ENCODE measurements around the gene FHIT. TPM values are rescaled to one million over a fixed set of nuclear protein-coding genes. Genes with fewer than 3 reads are reported as not detected.

Gene FHIT
- total RNA-seq, 1 experiment from 2014 or later, result 9.8 TPM

DNA sequence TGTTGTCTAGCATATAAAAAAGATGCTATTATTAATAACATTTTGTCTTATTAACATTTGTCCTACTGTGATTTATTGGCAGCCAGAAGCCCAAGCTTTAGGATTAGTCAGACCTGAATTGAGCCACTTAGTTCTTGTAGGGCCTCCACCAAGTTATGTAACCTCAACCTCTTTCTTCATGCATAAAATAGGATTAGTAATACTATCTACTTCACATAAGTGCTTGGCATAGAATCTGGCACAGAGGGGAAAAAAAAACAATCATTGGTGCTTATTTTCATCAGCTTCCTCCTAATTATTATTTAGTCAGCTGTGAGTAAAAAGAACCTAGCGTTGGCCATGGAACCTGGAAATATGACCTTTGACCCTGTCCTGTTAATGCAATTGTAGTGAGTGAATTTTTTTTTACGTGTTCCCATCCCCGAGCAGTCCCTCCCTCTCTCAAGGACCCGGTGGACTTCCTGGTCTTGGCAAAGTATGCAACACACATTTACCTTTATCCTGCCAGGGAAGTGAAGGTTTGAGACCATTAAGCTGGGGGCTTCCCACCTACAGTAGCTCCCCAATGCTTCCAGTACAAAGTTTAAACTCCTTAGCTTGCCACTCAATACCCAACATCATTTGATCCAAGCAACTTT, 136.8 kb downstream of the FHIT start:
- Histone ChIP-seq H3K4me2 (no peak overlapping the region), H3K9me3 (ENCODE audit: insufficient read depth, low read depth) (no peaks in the 10 kb centered on the region), H2AFZ (no peak overlapping the region), H4K20me1 (ENCODE audit: insufficient read depth) (no peaks in the 10 kb centered on the region), H3K4me3 (no peak overlapping the region), H3F3A (ENCODE audit: insufficient read depth, low read depth) (no peaks in the 10 kb centered on the region), H3K9me2 (ENCODE audit: insufficient read depth) (no peaks in the 10 kb centered on the region), H3K36me3 (ENCODE audit: low read depth) (no peaks in the 10 kb centered on the region), H3K27ac (no peak overlapping the region), H3K79me2 (ENCODE audit: low read depth) (no peaks in the 10 kb centered on the region), H3K27me3 (ENCODE audit: insufficient read depth, low read depth) (no peaks in the 10 kb centered on the region), H3K4me1 (replicated peaks; ENCODE audit: insufficient read depth) (no peaks in the 10 kb centered on the region)
- TF ChIP-seq EZH2 (IDR thresholded peaks at IDR 0.05; ENCODE audit: low read depth) (no peak), CTCF (conservative IDR thresholded peaks at IDR 0.05) (no peak)
- BruUV-seq (replicated peaks), result no TSS peak
- ChIA-PET CTCF (no interaction called here), POLR2A (ENCODE audit: unreplicated experiment) (no interaction called here)
- intact Hi-C loops (cut with micrococcal nuclease; ENCODE audit: unreplicated experiment), result no loop called here
- no peak for DNase-seq

GRCh38 chr3:61111825-61112224, 139.4 kb downstream of the FHIT start:
- BruUV-seq (replicated peaks), result no TSS peak
- H3K4me1 ChIP-seq (replicated peaks; ENCODE audit: insufficient read depth), result no peaks in the 10 kb centered on the region

DNA sequence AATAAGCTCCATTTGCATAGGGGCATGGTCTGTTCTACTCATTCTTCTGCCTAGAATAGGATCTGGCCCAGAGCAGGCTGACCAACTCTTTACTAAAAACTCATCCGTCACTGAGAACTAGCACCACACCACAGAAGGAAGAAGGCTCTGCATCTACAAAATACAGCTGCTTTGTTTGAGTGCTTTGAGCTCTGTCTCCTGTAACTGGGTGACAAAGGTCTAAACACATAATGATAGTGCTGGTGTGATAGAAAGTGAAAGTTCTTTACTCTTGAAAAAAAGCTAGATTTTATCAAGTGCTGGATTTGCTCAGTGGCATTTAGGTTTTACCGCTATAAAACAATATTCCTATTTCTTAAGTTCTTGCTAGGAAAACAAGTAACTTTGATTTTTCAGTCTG, 140.7 kb downstream of the FHIT start:
- ChIA-PET CTCF (interaction anchor here (0.6 kb wide), 1 partner anchor 1675 kb away, joined by 4 read pairs; no protein-coding TSS in a partner anchor), POLR2A (ENCODE audit: unreplicated experiment) (no interaction called here)
- BruUV-seq (replicated peaks), result no TSS peak
- Histone ChIP-seq H3K4me3 (no peak overlapping the region), H3K36me3 (ENCODE audit: low read depth) (no peaks in the 10 kb centered on the region), H3K4me2 (no peak overlapping the region), H3K4me1 (replicated peaks; ENCODE audit: insufficient read depth) (no peaks in the 10 kb centered on the region), H3K27me3 (ENCODE audit: insufficient read depth, low read depth) (no peaks in the 10 kb centered on the region), H3K79me2 (ENCODE audit: low read depth) (no peaks in the 10 kb centered on the region), H2AFZ (no peak overlapping the region), H3K27ac (no peak overlapping the region), H4K20me1 (ENCODE audit: insufficient read depth) (no peaks in the 10 kb centered on the region), H3F3A (ENCODE audit: insufficient read depth, low read depth) (no peaks in the 10 kb centered on the region), H3K9me3 (ENCODE audit: insufficient read depth, low read depth) (no peaks in the 10 kb centered on the region), H3K9me2 (ENCODE audit: insufficient read depth) (no peaks in the 10 kb centered on the region)
- no peak for TF ChIP-seq EZH2 (IDR thresholded peaks at IDR 0.05; ENCODE audit: low read depth)
- no peak for TF ChIP-seq CTCF (conservative IDR thresholded peaks at IDR 0.05)
- intact Hi-C loops (cut with micrococcal nuclease; ENCODE audit: unreplicated experiment), result no loop called here
- DNase-seq, result no peak

More at GRCh38 chr3:61111825-61112224, 139.4 kb downstream of the FHIT start:
- Histone ChIP-seq H4K20me1 (ENCODE audit: insufficient read depth) (no peaks in the 10 kb centered on the region), H3K27me3 (ENCODE audit: insufficient read depth, low read depth) (no peaks in the 10 kb centered on the region), H2AFZ (no peak overlapping the region), H3K27ac (no peak overlapping the region), H3K36me3 (ENCODE audit: low read depth) (no peaks in the 10 kb centered on the region), H3K4me2 (no peak overlapping the region), H3K9me2 (ENCODE audit: insufficient read depth) (no peaks in the 10 kb centered on the region), H3F3A (ENCODE audit: insufficient read depth, low read depth) (no peaks in the 10 kb centered on the region), H3K4me3 (no peak overlapping the region), H3K79me2 (ENCODE audit: low read depth) (no peaks in the 10 kb centered on the region), H3K9me3 (ENCODE audit: insufficient read depth, low read depth) (no peaks in the 10 kb centered on the region)
- TF ChIP-seq EZH2 (IDR thresholded peaks at IDR 0.05; ENCODE audit: low read depth) (no peak), CTCF (conservative IDR thresholded peaks at IDR 0.05) (no peak)
- POLR2A ChIA-PET (ENCODE audit: unreplicated experiment), result no interaction called here
- CTCF ChIA-PET, result no interaction called here
- intact Hi-C loops (cut with micrococcal nuclease; ENCODE audit: unreplicated experiment), result no loop called here
- DNase-seq, result no peak

Measured in PC-9 (cell line).